HG03025 (cell line): Measurements from ENCODE around the gene LCN12.
"Not testable (repeated sequence)": the region's sequence is repeated elsewhere in the genome, so short reads cannot be mapped to it uniquely, and the experiment has no call there.

ENCODE experiments used
- ATAC-seq: cut with Tn5 transposase; IDR thresholded peaks from one replicate; pipeline ENCODE4 v1.9.1; 2021; ENCODE audit warnings: mild to moderate bottlenecking, moderate library complexity; ENCODE audit not compliant: unreplicated experiment, low FRiP score

Gene LCN12

GRCh38 chr9:137004285-137004684 is 52.2 kb downstream of the LCN12 start:
- ATAC-seq, result not testable (repeated sequence)
